ENCODE data around the gene RINL. TPM values are rescaled to one million over a fixed set of nuclear protein-coding genes. Genes with fewer than 3 reads are reported as not detected.

Gene RINL
- total RNA-seq, 1 donor from 2014 or later: 2.6 TPM

DNA sequence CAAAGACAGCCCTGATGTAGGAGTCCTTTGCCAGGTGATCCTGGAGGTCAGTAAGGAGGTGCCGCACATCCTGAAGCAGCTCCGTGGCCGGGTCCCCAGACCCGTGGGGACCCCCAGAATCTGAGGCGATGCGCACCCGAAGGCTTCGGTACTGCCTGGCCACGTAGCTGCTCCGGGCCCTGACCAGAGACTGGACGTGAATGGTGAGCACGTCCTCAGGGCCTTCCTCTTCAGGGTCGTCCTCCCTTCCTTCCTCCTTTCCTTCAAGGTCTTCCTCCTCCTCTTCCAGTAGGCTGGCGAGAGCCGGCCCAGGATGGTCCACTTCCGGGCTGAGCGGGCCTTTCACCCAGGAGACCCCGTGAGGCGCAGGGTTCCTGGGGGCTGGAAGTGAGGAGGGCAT is 7.5 kb downstream of the RINL start:
- H3K9me3 Mint-ChIP-seq (ENCODE audit: low read depth): no peaks in the 10 kb centered on the region
- H3K27me3 Mint-ChIP-seq: no peaks in the 10 kb centered on the region
- H3K27ac Mint-ChIP-seq: no peak overlapping the region
- peaks cover 5% of the 10 kb centered on the region for H3K4me1 Mint-ChIP-seq (ENCODE audit: low read depth)
- no peak for DNase-seq (ENCODE audit: low spot score, unreplicated experiment)
- peak overlapping the region; percentile 53 for H3K4me3 Mint-ChIP-seq (ENCODE audit: low read depth)
- H3K36me3 Mint-ChIP-seq (ENCODE audit: insufficient read depth): no peaks in the 10 kb centered on the region
- TF ChIP-seq, protein P1, sequence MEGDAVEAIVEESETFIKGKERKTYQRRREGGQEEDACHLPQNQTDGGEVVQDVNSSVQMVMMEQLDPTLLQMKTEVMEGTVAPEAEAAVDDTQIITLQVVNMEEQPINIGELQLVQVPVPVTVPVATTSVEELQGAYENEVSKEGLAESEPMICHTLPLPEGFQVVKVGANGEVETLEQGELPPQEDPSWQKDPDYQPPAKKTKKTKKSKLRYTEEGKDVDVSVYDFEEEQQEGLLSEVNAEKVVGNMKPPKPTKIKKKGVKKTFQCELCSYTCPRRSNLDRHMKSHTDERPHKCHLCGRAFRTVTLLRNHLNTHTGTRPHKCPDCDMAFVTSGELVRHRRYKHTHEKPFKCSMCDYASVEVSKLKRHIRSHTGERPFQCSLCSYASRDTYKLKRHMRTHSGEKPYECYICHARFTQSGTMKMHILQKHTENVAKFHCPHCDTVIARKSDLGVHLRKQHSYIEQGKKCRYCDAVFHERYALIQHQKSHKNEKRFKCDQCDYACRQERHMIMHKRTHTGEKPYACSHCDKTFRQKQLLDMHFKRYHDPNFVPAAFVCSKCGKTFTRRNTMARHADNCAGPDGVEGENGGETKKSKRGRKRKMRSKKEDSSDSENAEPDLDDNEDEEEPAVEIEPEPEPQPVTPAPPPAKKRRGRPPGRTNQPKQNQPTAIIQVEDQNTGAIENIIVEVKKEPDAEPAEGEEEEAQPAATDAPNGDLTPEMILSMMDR (IDR thresholded peaks at IDR 0.05; ENCODE audit: unreplicated experiment): no peak

DNA sequence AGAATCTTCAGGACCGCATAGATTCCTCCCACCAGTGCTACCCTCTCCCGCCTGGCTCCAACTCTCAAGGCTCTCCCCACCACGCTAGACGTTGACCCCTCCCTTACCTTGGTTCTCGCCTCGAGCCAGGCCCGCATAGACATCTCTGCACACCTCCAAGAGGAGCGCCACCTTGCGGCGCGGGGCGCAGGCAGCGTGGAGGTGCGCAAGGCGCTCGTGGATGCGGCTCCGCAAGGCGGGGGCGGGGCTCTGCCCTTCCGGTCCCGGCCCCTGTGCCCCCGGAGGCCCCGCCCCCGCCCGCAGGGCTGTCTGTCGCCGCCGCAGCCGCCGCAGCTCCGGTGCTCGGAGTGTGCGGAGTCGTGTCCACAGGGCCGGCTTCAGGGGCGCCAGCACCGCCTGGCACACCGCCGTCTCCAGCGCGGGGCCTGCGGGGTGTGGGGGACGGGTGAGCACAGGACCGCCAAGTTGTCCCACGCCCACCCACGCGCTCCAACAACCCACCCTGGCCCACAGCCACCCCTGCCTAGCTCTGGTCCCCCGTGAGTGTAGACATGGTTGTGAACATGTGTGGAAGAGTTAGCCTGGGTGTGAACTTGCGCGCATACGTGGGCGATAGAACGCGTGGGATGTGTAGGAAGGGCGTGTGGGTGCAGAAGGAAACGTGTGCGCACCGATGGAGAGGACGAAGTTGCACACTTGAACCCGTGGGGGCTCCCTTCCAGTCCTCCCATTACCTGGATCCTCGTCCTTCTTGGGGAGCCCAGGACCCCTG is 8.1 kb downstream of the RINL start:
- peaks cover 5% of the 10 kb centered on the region for H3K4me1 Mint-ChIP-seq (ENCODE audit: low read depth)
- peak; percentile 76 for DNase-seq (ENCODE audit: low spot score, unreplicated experiment)
- no peaks in the 10 kb centered on the region for H3K9me3 Mint-ChIP-seq (ENCODE audit: low read depth)
- TF ChIP-seq, protein P1 (IDR thresholded peaks at IDR 0.05; ENCODE audit: unreplicated experiment): peak; percentile 79
- H3K27me3 Mint-ChIP-seq: no peaks in the 10 kb centered on the region
- H3K4me3 Mint-ChIP-seq (ENCODE audit: low read depth): peak overlapping the region; percentile 66
- peak overlapping the region; percentile 41 for H3K27ac Mint-ChIP-seq
- H3K36me3 Mint-ChIP-seq (ENCODE audit: insufficient read depth): no peaks in the 10 kb centered on the region

DNA sequence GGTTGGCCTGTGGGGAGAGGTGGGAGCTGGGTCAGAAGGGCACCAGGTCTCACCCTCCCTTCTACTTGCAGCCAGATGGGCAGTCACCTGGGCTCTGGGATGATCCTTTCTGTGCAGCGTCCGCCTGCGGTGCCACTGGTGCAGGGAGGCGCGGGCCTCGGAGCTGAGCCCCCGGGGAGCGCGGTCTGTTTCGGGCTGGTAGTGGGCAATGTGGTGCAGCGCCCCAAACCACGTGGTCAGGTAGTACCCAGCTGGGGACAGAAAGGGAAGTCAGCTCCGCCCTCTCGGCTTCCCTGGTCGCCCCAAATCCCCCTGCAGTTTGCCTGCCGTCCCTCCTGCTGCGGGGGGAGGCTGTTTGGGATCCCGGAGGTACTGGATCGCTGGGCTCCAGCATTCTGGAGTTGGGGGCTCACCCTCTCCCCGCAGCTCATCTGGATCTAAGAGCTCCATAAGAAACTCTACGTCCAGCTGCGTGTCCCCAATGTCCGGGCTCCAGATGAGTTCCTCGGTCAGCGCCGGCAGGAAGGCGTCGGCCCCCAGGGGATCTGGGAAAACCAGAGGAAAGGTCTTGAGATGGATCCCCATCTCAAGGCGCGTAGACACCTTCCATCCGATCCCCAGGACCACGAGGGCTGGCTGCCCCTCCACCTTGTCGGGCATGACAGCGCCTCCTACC is 8.8 kb downstream of the RINL start:
- H3K4me3 Mint-ChIP-seq (ENCODE audit: low read depth): peak overlapping the region; percentile 66
- no peak for DNase-seq (ENCODE audit: low spot score, unreplicated experiment)
- H3K4me1 Mint-ChIP-seq (ENCODE audit: low read depth): peaks cover 5% of the 10 kb centered on the region
- TF ChIP-seq, protein P1 (IDR thresholded peaks at IDR 0.05; ENCODE audit: unreplicated experiment): no peak
- H3K36me3 Mint-ChIP-seq (ENCODE audit: insufficient read depth): no peaks in the 10 kb centered on the region
- H3K27ac Mint-ChIP-seq: peak overlapping the region; percentile 41
- H3K27me3 Mint-ChIP-seq: no peaks in the 10 kb centered on the region
- H3K9me3 Mint-ChIP-seq (ENCODE audit: low read depth): no peaks in the 10 kb centered on the region

DNA sequence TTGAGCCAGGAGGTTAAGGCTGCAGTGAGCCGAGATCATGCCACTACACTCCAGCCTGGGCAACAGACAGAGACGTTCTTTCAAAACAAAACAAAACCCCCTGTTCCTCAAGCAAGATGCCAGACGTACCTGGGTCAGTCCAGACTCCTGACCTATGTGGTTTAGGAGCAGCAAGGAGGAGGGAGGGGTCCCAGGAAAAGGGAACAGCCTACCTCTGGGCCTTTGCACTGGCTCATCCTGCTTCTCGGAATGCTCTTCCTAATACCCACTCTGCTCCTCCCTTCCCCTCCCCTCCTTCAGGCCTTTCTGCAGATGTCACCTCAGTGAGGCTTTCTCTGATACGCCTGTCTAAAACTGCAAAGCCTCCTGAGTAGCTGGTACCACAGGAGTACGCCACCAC is 9.5 kb downstream of the RINL start:
- Mint-ChIP-seq H3K4me3 (ENCODE audit: low read depth) (no peak overlapping the region), H3K4me1 (ENCODE audit: low read depth) (peaks cover 5% of the 10 kb centered on the region), H3K27me3 (no peaks in the 10 kb centered on the region), H3K36me3 (ENCODE audit: insufficient read depth) (no peaks in the 10 kb centered on the region), H3K9me3 (ENCODE audit: low read depth) (no peaks in the 10 kb centered on the region), H3K27ac (no peak overlapping the region)
- no peak for DNase-seq (ENCODE audit: low spot score, unreplicated experiment)
- TF ChIP-seq, protein P1 (IDR thresholded peaks at IDR 0.05; ENCODE audit: unreplicated experiment): no peak

DNA sequence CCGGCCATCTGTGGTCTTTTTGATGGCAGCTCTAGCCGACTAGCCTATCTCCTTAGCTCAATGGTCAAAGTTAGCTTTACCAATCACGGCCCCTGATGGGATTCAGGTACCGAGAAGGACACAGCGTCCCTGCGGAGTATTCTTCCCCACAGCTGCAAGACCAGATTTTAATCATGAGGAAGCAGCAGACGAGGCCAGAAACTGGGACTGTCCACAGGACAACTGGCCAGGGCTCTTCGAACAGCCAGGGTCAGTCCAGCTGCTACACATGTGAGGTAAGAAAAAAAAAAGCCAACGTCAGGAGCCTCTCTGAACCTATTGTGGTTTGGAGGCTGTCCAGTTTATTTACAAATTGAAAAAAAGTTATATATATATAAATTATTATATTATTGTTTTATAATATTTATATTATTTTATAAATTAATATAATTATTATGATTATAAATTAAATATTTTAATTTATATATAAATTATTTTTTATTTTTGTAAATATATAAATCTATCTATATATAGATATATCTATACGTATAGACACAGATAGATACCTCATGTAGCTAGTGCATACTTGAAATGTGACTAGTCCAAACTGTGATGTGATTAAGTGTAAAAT is 10.8 kb downstream of the RINL start:
- Mint-ChIP-seq H3K27me3 (no peaks in the 10 kb centered on the region), H3K4me1 (ENCODE audit: low read depth) (peaks cover 11% of the 10 kb centered on the region), H3K9me3 (ENCODE audit: low read depth) (no peaks in the 10 kb centered on the region), H3K4me3 (ENCODE audit: low read depth) (no peak overlapping the region), H3K27ac (no peak overlapping the region), H3K36me3 (ENCODE audit: insufficient read depth) (no peaks in the 10 kb centered on the region)
- DNase-seq (ENCODE audit: low spot score, unreplicated experiment): no peak
- TF ChIP-seq, protein P1 (IDR thresholded peaks at IDR 0.05; ENCODE audit: unreplicated experiment): no peak
